Gastrocnemius medialis (tissue), 4 donors: ENCODE measurements around the gene AIG1.

Experiments
- CTCF ChIP-seq, 5 experiments: fragments of 450-650 bp in 3 of 5; fragments of 200-600 bp in 2 of 5; sonication (generic) in 2 of 5; IDR thresholded peaks in 4 of 5; conservative IDR thresholded peaks in 1 of 5; 1 replicate in 4 of 5; 2 replicates in 1 of 5; pipeline ENCODE4 v1.5.1; 2016 to 2019; ENCODE audit warnings: antibody characterized with exemption in 5 of 5, mild to moderate bottlenecking in 3 of 5, moderate library complexity in 3 of 5
- POLR2A ChIP-seq, 2 donors: fragments of 450-650 bp; IDR thresholded peaks; one replicate each; pipeline ENCODE4 v1.6.1; 2017; ENCODE audit warnings: antibody characterized with exemption in 2 of 2, mild to moderate bottlenecking in 2 of 2, moderate library complexity in 2 of 2

DNA sequence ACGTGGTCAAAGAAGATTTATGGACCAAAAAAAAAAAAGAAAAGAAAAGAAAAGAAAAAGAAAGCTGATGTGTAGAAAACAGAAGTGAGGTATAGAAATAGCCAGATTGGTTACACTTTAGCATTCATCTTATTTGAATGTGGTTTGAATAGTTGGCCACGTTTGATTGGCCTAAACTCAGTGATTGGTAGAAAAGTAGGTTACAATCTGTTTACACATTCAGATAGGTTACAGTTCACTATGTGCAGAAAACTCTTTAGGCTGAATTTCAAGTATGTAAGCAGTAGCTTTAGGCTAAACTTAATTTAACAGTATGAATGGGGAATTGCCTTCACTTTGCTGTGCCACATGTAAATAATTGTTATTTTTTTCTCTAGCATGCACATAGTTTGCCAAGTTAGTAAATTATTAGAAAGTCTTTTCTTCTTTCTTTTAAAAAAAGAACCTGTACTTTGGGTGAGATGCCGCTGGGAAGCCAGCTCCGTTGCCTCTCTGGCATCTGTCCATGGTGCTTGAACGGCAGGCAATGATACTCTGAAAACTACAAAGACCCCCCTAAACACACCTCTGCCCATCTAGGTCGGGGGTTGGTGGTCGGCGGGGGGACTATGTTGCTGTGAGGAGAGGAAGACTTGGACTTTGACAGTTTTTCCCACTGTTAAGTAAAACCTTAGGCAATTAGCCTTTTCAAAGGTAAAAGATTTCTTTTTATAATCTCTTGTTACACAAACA is 173.0 kb downstream of the AIG1 start:
- no peak for TF ChIP-seq CTCF (IDR thresholded peaks at IDR 0.05 in 4 of 5, conservative IDR thresholded peaks at IDR 0.05 in 1 of 5)
- no peak for TF ChIP-seq POLR2A (IDR thresholded peaks at IDR 0.05)
